ENCODE results near the gene RBBP5.

RBBP5 gene

GRCh38 chr1:205053296-205053695 lies 68.5 kb downstream of the RBBP5 start:
- no peak for DNase-seq

- DNase-seq = no peak
These were observed 69.1 kb downstream of the RBBP5 start for GRCh38 chr1:205052690-205053089.

- DNase-seq = no peak
These were observed 72.3 kb downstream of the RBBP5 start for GRCh38 chr1:205049479-205049878.

GRCh38 chr1:205048382-205048781 lies 73.4 kb downstream of the RBBP5 start:
- no peak for DNase-seq

GRCh38 chr1:205047764-205048231 lies 74.0 kb downstream of the RBBP5 start:
- no peak for DNase-seq

- no peak for DNase-seq
These were observed 74.9 kb downstream of the RBBP5 start for GRCh38 chr1:205046870-205047269.

- DNase-seq = no peak
These were observed 76.6 kb downstream of the RBBP5 start for GRCh38 chr1:205045146-205045545.

DNA sequence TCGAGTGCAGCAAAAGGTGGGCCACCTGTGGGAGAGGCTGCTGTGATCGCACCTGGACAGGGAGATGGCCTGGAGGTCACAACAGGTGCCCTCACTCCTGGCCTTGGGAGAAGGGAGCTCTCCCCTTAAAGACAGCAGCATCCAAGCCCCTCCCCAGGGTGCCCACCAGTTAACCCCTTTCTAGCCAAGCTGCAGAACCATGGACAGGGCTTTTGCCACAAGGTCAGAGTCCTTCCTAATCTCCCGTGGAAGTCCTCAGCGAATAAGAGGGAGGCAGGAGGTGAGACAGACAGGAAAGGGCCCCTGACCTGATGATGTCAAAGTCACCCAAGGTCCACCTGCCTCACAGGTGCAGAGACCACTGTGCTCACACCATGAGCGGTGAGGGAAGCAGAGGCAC lies 77.0 kb downstream of the RBBP5 start:
- DNase-seq = no peak

GRCh38 chr1:205043866-205044265 lies 77.9 kb downstream of the RBBP5 start:
- DNase-seq = no peak

DNA sequence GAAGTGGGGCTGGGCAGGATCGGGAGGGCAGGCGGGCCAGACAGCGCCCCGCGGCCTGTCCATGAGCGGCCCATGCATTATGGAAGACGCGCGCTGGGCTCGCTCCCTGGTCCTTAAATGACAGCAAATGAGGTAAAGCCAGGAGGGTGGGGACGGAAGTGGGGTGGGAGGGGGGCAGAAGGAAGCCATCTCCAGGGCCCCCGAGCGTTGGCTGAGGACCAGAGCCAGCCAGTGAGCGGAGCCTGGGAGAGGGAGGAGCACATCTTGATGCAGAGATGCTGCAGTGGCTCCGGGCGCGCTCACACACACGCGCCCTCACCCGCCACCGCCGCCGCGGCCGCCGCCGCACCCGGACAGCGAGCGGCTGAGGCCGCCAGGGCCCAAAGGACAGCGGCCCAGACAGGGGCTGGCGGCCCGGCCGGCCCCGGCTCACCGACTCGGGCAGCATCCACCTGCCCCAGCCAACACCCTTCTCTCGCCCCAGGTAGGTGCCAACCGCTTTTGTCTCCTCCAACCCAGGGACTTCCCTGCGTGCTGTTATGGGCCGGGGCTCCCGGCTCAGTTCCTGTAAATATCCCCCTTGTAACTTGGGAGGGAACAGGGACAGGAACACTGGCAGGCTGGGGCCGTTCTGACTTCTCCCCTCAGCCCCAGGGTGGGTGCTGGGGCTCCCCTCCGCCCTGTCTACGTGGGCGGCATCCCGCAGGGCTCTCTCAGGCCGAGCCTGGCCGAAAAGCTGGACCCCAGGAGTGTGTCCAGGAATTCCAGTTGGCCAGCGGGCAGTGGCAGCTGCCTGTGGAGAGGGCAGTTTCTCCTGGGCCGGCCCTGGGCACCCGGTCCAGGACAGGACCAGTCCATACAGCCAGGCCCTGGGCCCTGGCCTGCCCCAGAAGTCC lies 78.6 kb downstream of the RBBP5 start, which contains the start of gene CNTN2:
CNTN2 (plus strand) TSS at position 302 of the 896 bp plus-strand sequence. CDS start 9,974 bp downstream, outside the sequence.
- DNase-seq = no peak

DNA sequence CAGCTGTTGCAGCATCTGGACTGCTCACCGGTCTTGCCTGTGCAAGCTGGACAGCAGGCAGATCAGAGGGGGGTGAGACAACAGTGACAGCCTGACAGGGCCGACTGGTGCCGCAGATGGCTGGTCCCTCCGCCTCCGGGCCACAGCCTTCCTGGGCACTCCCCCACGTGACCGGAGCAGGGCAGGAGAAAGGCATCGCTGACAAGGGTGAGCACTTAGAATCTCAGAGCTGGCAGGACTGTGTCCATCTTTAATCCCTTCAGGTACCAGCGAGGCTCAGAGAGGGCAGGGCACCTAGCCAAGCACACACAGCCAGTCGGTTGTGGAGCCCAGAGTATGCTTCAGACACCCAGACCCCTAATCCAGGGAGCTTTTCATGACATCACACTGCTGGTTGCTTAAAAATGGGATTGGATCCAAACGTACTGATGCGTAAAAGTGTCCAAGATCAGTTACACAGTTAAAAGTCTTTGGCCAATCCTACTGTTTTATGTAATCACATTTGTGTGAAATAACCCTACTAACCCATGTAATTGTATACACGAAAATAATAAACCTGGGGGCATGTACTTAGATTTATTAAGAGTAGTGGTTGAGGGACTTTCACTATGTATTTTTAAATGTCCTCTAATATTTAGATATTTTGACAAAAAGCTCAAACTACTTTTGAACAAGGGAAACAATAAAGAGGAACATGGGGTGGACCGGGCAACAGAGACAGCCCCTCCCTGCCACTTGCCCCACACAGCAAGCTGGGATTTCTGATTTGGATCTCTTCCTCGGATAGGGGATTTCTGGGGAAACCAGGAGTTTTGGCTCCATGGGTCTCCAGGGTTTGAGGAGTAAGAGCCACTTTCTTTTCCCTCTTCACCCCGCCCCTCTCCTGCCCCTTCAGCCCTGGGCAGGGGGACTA lies 79.5 kb downstream of the RBBP5 start:
- DNase-seq = no peak

GRCh38 chr1:205041001-205041715 lies 80.6 kb downstream of the RBBP5 start:
- no peak for DNase-seq

DNA sequence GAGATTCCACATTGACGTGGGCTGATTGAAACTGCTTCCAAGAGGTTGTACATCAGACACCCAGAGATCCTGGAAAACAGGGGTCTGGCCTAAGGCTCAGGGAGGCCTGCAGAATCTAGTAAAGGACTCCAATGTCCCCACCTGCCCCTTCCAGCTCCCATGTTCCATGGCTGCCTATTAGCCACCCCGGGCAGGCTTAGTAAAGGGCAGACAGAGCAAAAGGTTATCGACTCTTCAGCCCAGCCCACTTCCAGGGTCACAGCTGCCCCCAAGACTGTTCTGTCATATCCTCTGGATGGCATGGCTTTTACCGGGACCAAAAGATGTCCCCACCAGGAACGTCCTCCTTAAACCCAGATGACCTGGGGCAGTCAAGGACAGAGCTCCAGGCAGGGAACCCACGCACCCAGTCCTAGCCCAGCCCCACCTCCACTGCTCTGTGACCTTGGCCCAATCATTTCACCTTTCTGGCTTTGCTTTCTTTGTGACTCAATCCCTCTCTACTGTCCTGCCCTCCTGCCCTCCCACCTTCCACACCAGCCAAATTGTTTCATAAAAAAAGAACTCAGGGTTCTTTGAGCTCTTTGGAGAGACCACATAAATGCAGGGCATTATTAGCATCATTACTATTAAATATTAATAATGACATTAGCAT lies 83.5 kb downstream of the RBBP5 start:
- DNase-seq = no peak

- DNase-seq = no peak
These were observed 84.2 kb downstream of the RBBP5 start for GRCh38 chr1:205037539-205037938.
